Left lobe of liver (tissue), 2 donors: ENCODE results near the gene ADPRH. TPM values are rescaled to one million over a fixed set of nuclear protein-coding genes. Genes with fewer than 3 reads are reported as not detected.
A peak's percentile ranks its signal among the peaks of the same experiment; 100 is the strongest.
"Not testable (repeated sequence)": the region's sequence is repeated elsewhere in the genome, so short reads cannot be mapped to it uniquely, and the experiment has no call there.

Experiments used
- ATAC-seq: fragments of 200-7000 bp; cut with Tn5 transposase; one replicate; pipeline ENCODE4 v1.9.1; 2020; ENCODE audit warnings: mild to moderate bottlenecking, moderate library complexity
- DNase-seq: peaks from one replicate; pipeline ENCODE4 v3.0.0-alpha.2; 2020; ENCODE audit warnings: low spot score
- total RNA-seq: library from RNA; stranded (reverse); gene quantifications from one replicate; pipeline ENCODE4 v1.2.1, GENCODE V29; 2021
- donor health status: DM: no; HTN: no; CAD: no; lungs with moderate emphysema.
- donor health status: DM: no; HTN: yes; CAD: no.

The ADPRH gene
- total RNA-seq: 4.1 TPM

- ATAC-seq: peak; percentile 96
These were observed at the start of gene ADPRH for GRCh38 chr3:119579366-119580066. TSS of gene ADPRH (plus strand) at chr3:119579492. CDS start at chr3:119582170, 2,678 bp downstream.

GRCh38 chr3:119529883-119530282, 49.4 kb upstream of the ADPRH start:
- no peak for DNase-seq
- ATAC-seq: no peak

More at GRCh38 chr3:119579366-119580066, at the start of gene ADPRH:
- peak; percentile 91 for DNase-seq

GRCh38 chr3:119530456-119530855, 48.8 kb upstream of the ADPRH start:
- ATAC-seq (no peak), DNase-seq (no peak)

GRCh38 chr3:119531151-119531550, 48.1 kb upstream of the ADPRH start:
- ATAC-seq (no peak), DNase-seq (no peak)

- no peak for ATAC-seq
- no peak for DNase-seq
These were observed 45.0 kb upstream of the ADPRH start for GRCh38 chr3:119534296-119534695.

- ATAC-seq (no peak), DNase-seq (no peak)
These were observed 42.5 kb upstream of the ADPRH start for GRCh38 chr3:119536757-119537156.

- ATAC-seq (no peak), DNase-seq (no peak)
These were observed 40.5 kb upstream of the ADPRH start for GRCh38 chr3:119538772-119539171.

- no peak for DNase-seq
- ATAC-seq: no peak
These were observed 37.7 kb upstream of the ADPRH start for GRCh38 chr3:119541547-119541946.

- no peak for DNase-seq
These were observed 37.0 kb upstream of the ADPRH start for GRCh38 chr3:119542168-119542767.

GRCh38 chr3:119543147-119543546, 36.1 kb upstream of the ADPRH start:
- DNase-seq (no peak), ATAC-seq (no peak)

More at GRCh38 chr3:119542168-119542767, 37.0 kb upstream of the ADPRH start:
- no peak for ATAC-seq

GRCh38 chr3:119547227-119547626, 32.1 kb upstream of the ADPRH start:
- DNase-seq (no peak), ATAC-seq (no peak)

- ATAC-seq (no peak), DNase-seq (no peak)
These were observed 31.0 kb upstream of the ADPRH start for GRCh38 chr3:119548341-119548740.

- DNase-seq (no peak), ATAC-seq (no peak)
These were observed 28.9 kb upstream of the ADPRH start for GRCh38 chr3:119550192-119550910.

GRCh38 chr3:119551598-119551997, 27.7 kb upstream of the ADPRH start:
- DNase-seq (no peak), ATAC-seq (no peak)

GRCh38 chr3:119552928-119553327, 26.4 kb upstream of the ADPRH start:
- not testable (repeated sequence) for ATAC-seq, DNase-seq

- DNase-seq: no peak
- no peak for ATAC-seq
These were observed 25.4 kb upstream of the ADPRH start for GRCh38 chr3:119553823-119554415.

GRCh38 chr3:119555309-119555735, 24.0 kb upstream of the ADPRH start:
- ATAC-seq (peak; percentile 28), DNase-seq (no peak)

GRCh38 chr3:119555929-119556328, 23.4 kb upstream of the ADPRH start:
- ATAC-seq: no peak

GRCh38 chr3:119557192-119557876, 22.0 kb upstream of the ADPRH start:
- DNase-seq: no peak
- no peak for ATAC-seq

More at GRCh38 chr3:119555929-119556328, 23.4 kb upstream of the ADPRH start:
- DNase-seq: no peak

- no peak for DNase-seq
These were observed 21.4 kb upstream of the ADPRH start for GRCh38 chr3:119557877-119558269.

More at GRCh38 chr3:119557877-119558269, 21.4 kb upstream of the ADPRH start:
- ATAC-seq: no peak
